Measurements from ENCODE around the gene CCDC198.

Gene CCDC198, protein sequence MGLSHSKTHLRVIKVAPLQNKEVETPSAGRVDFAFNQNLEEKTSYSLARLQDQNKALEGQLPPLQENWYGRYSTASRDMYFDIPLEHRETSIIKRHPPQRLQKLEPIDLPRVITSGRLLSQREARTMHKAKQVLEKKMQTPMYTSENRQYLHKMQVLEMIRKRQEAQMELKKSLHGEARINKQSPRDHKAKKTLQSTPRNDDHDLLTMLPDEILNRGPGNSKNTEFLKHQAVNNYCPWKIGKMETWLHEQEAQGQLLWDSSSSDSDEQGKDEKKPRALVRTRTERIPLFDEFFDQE

DNA sequence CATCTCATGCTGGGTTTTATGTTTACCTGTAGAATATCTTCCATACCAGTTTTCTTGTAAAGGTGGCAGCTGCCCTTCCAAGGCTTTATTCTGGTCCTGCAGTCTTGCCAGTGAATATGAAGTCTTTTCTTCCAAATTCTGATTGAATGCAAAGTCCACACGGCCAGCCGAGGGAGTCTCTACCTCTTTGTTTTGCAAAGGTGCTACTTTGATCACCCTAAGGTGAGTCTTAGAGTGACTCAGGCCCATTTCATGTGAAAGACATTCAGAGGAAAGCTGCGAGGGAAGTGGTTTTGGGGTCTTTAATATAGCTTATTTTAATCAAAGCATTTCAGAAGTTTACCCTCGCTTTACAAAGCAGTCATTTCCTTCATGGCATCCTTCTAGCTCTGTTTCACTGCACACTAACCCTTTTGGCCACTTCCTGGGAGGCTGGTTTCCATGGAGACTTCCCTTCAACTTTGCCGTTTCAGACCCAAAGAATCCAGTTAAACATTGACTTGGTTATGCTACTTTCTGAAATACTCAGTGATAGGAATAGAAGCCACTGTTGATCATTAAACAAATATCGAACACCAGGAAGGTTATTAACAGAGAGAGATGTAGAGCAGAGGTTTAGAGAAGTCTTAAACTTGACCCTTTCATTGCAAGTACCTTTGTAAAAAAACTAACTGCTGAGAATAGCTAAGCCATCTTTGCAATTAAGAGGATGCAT lies at the start of gene CCDC198:
CCDC198 (minus strand) TSS at position 391 of the 715 bp plus-strand sequence; CDS start at position 249, 142 bp downstream.
- DNase-seq, result no peak

DNA sequence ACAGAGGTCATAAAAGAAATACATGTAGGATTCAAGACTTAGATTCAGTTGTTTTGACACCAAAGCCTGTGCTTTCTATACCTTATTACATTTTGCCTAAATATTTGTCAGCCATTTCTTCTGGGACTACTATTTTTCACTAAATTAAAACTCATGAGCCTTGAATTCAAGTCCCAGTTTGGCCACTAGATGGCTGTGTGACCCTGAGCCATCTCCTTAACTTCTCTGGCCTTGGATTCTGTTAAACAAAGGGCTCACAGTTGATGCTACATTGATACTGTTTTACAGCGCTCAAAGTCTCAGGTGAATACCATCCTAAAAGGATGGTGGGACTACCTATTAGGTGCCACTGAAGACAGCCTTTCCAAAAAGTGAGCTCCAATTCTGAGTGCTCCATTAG lies 39.6 kb upstream of the CCDC198 start:
- no peak for DNase-seq

DNA sequence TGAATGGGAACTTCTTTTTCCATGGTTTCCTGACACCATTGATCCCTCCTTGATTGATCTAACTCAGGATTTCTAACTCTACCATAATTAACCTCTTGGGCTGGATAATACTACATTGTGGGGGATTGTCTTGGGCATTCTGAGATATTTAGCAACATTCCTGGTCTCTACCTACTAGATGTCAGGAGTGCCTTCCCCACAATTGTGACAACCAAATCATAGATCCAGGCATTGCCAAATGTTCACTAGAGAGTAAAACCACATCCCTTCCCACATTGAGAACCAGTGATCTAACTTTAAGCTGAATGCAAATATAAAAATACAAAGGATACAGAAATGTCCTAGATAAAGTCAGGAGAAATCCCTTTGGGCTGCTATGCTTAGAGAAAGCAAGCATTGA lies 36.9 kb upstream of the CCDC198 start:
- DNase-seq, result no peak

DNA sequence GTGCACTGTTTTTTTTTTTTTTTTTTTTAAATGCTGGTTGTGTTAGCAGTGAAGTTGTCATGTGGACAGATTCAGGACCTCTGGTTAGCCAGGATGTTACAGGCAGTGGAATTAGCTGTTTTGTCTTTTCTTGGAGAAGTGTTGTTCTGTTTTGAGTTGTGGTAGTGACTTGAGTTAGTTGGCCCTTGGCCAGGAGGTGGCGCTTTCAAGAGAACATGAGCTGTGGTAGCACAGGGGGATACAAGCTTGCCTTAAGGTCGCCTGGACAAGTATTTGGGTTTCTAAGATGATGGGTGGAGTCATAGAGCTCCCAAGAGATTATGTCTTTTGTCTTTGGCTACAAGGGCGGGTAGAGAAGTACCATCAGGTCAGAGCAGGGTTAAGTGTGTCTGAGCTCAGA lies 33.3 kb upstream of the CCDC198 start:
- no peak for DNase-seq

DNA sequence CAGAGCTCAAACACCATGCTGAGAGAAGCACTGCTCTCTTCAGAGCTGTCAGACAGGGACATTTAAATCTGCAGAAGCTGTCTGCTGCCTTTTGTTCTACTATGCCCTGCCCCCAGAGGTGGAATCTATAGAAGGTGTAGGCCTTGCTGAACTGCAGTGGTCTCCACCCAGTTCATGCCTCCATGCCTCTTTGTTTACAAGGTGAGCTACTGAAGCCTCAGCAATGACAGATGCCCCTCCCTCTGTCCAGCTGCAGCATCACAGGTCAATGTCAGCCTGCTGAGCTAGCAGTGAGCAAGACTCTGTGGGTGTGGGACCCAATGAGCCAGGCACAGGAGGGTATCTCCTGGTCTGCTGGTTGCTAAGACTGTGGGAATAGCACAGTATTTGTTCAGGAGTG lies 25.4 kb upstream of the CCDC198 start:
- DNase-seq, result no peak

DNA sequence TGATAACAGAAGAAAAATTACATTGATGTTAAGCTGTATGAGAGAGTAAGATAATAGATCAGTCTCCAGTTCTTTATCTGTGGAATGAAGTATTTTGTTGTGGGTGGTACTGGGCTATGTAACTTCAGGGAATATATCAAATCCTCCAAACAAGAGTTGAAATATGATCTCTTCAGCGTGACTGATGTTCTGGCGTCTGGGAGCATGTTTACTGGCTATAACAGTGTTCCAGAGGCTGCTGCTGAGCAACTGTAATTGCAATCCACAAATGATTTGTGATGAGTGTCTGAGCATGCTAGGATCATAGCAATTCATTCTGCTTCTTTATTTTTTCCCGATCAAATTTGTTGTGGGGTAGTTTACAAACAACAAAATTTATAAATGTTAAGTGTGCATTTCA lies 18.6 kb upstream of the CCDC198 start:
- no peak for DNase-seq

DNA sequence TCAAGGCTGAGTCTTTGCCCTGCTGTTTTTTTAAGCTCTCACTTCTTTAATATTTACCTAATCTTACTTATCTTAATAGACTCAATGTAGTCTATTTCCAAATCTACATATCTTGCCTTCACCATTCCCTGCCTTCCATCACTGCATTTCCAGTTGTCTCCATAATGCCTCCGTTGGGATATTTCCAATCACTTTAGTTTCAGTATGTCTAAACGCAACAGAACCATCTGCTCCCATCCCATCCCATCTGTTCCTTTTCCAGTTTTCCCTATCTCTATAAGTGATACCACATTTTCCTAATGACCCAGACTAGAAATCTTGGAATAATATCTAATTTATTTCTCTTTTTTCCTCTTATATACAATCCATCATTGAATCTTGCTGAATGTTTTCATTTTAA lies 15.1 kb upstream of the CCDC198 start:
- no peak for DNase-seq

DNA sequence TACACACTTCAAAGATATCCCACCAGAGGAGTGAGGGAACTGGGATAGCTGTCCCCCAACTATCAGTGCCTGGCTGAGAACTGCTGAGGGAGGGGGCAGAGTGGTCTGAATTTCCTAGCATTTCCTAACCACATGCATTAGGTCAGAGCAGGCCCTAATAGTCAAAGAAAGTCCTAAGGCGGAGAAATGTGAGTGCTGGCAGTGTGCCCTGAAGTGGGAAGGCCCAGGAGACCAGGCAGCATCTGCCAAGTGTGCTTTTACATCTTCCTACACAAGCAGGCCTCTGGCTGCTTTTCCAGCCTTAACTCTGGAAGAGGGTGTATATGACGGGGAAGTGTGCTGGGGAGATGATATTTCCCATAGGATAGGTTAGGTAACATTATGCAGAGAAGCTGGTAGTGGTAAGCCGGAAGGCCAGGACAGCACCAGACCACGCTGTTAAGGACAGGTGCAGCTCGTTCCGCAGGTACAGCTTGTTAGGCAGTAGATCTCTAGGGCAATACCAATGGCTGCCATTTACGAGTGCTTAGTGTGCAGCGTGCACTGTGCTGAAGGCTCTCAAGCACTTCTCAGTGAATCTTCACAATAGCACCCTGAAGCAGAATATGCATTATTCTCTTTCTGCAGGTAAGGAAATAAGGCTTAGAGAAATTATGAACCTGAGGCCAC lies 9.1 kb upstream of the CCDC198 start:
- DNase-seq, result no peak

DNA sequence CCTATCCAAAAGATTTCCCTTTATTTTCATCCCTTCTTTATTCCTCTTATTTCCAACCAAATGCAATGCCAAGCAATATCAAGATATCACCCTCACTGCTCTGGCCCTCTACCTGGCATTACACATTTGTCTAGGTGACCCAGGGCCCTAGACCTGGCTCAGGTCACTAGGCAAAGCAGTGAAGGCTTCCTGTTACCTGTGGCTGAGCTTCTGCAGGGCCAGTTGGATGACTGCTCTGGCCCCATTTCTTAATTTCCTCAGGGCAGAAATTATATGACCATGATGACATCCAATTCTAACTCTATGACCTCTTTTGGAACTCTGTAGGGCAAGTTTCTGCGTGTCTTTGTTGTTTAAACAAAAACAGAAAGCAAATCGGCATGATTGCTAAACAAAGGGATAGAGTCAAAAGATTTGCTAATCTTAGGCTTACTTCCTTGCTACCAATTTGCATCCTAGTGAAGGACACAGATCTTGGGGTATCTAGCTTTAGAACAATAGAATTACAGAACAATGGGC lies 7.4 kb upstream of the CCDC198 start:
- no peak for DNase-seq

DNA sequence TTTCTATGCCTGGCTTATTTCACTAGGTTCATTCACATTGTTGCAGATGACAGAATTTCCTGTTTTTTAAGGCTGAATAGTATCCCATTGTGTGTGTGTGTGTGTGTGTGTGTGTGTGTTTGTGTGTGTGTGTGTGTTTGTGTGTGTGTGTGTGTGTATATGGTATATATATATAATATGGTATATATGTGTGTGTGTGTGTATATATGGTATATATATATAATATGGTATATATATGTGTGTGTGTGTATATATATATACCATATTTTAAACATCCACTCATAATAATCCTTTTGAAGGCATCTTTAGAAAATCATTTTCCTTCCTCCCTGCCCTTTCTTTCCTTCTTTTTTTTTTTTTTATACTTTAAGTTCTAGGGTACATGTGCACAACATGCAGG lies 5.0 kb upstream of the CCDC198 start:
- DNase-seq, result no peak

DNA sequence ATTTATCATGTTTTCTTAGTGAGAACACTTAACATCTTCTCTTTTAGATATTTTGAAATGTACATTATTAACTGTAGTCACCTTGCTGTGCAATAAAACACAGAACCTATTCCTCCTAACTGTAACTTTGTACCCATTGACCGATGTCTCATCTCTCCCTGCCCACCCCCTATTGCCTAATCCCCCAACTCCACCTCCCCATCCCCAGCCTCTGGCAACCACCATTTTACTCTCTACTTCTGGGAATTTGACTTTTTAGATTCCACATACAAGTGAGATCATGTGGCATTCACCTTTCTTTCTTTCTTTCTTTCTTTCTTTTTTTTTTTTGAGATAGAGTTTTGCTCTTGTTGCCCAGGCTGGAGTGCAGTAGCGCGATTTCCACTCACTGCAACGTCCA lies 4.4 kb upstream of the CCDC198 start:
- no peak for DNase-seq

DNA sequence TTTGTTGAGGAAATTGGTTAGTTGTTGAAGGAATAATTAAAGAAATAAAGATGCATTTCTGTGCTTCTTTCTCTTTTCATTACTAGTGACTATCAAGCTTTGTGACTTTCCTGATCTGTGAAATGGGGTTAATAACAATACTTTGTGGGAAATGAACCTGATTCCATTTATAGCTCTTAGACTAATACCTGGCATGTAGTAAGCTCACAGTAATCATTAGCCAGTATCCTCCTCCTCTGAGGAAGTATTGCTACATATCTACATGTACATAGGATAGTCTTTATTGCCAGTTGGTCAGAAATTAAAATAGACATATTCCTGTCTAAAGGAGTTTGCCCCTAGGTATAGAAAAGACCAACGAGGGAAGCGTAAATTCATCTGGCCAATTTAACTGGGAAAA lies 1.8 kb upstream of the CCDC198 start:
- DNase-seq, result no peak

DNA sequence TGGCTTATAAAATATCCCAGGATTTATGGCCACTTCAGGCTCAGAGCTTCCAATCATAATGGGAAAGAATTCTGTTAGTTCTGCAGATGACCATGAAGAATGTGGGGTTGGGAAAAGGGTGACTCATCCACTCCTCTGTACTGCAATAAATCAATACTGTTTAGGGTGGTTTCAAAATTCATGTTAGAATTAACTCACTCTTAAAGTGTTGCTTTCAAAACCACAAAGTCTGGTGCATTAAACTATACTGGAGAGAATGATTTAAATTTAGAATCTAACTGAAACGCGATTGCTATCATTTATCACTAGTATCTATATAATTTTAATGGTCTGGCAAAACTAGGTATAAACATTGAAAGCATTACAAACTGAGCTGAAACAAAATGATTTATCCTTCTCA lies 798 bp downstream of the CCDC198 start:
- DNase-seq, result no peak

DNA sequence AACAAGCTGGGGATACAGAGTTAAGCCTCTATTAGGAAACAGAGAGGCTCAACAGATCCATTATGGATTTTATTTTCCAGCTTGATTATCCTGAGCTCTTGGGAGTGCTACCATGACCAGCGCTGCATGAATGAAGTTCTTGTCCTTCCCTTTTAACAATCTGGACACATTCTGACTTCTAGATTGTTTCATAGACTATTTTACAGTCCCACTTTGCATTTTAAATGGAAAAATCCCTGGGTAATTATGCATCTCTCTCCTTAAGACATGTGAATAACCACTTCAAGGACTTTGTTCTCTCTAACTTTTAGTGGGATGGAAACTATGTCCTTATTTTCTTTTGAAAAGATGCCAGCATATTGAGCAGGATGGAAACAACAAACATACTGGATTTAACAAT lies 2.0 kb downstream of the CCDC198 start:
- no peak for DNase-seq

DNA sequence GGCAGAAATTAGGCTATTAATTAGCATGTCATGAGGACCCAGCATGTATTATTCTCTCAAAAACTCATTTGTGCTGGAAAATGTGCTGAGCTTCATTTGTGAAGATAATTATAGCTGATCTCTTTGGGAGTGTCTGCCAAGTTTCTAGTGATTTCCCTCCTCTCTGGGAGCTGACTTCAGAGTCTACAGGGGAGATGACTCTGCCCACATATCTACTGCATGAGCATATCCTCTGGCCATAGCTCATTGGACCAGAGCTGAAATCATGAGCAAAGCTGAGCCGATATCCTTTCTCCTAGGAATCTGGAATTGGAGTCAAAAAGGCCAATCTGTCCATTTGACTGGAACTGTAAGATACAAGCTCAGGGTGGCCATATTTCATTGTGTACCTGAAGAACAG lies 5.9 kb downstream of the CCDC198 start:
- no peak for DNase-seq

DNA sequence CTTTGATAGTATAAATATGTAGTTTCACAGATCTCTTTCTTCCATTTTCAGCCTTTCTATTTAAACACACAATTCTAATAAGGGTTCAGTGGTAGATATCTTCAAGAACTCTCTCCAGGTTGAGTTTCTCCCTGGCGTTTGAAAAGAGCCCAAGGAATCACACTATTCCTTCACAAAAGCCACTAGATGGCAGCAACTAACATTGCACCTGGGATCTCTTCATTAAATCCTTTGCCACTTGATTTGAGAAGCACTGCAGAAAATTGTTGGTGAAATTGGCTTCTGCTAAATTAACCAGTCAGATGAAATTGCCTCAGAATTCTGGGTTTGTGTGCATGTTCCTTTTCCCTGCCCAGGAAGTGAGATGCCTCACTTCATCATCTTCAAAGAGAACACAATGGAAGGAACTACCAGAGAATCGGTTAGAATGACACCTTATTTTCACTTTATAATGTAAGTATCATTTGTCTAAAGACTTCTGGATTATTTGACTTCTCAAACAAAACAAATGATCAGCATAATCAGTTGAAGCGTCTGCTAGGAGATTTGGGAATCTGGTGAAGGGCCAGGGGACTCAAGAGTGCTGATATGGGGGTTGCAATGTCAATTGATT lies 6.8 kb downstream of the CCDC198 start:
- DNase-seq, result peak; percentile 8

DNA sequence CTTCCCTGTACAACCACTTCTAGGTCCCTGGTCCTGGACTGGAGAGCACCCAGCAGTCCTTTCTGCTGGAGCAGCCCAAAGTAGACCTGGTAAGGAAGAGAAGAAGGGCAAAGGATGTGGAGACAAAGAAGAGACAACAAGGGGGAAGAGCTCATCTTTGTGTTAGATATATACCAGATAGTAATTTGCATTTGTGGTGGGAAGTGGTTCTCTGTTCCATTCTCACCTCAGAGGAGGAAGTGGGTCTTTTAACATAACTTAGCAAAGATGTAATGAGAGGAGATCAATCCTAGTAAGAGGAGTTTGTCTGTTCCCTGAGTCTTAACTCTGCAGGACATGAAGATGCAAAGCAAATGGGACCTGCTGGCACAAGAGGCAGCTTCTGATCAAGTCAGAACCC lies 8.0 kb downstream of the CCDC198 start:
- no peak for DNase-seq

DNA sequence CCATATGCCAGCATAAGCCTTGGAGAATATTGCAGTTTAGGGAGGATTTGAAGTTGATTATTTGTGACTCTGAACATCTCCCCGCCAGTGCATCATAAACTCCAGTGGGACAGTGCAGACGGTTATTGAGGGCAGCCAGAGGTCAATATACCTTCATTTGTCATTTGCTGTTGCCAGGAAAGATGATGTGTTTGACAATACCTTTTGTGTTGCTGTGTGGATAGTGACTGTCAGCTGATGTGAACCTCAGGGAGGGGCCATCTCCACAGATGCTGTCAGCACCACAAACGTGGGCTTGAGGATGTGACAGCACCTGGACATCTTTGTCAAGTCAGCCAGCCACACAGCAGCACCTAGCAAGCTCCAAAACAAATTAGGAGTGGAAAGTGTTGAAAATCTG lies 11.5 kb downstream of the CCDC198 start:
- no peak for DNase-seq

DNA sequence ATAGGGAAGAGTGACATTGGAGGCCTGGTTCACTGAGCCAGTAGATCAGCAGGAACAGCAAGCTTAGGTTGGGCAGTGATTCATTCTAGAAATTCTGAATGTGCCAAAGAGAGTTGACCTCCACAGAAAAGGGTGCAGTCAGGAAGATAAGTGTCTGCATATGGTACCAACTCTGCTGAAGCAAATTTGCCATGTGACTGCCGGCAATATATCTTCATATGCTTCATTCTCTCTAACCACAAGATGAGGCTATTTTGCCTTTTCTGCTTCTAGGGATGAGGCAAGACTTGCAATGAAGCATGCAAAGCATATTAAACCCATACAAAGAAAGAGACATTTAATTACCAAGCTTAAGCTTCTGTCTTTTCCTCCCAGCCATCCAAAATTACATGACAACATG lies 13.6 kb downstream of the CCDC198 start:
- no peak for DNase-seq

DNA sequence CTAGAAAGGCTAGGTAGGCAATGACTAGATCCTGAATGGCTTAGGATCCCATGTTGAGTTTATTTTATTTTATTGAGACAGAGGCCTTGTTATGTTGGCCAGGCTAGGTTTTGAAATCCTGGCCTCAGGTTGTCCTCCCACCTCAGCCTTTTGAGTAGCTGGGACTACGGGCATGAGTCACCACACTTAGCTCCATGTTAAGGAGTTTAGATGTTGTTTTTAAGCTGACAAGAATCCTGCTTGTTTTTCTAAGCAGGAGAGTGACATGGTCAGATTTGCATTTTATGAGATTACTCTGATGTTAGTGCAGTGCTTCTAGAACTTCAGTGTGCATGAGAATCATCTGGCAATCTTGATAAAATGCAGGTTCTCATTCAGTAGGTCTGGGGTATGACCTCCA lies 14.5 kb downstream of the CCDC198 start:
- no peak for DNase-seq

DNA sequence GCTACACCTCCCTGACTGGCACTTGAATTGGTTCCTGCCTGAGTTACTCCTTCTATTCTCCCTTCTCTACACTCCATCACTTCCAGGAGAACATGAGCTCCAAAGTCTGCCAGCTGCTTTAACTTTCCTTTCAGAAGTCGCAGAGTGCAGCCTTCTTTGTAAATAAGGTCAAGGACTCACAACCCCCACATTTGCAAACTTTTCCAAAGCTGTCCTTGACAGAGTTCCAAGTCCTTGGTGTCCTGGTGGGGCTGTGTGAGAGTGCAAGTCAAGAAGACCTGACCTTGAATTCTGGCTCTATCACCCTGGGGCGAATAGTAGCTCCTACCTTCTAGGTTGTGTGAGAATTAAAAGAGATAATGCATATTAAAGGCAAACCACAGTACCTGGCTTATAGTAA lies 15.6 kb downstream of the CCDC198 start:
- DNase-seq, result no peak

DNA sequence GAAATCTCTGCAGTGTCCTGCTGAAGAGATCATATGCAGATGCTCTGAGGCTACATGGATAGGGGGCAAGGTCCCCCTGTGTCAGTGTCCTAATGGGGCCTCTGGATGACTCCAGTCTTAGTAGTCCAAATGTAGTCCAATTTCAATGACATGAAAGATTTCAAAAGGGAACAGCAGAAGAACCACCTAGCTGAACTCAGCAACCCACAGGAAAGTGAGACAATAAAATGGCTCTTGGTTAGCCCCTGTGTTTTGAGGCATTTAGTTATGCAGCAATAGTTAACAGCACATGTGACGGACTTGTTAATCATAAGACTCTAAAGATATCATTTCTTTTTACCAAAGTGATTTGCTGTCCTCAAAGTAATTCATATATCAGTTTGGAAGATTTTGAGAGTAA lies 22.7 kb downstream of the CCDC198 start:
- no peak for DNase-seq

DNA sequence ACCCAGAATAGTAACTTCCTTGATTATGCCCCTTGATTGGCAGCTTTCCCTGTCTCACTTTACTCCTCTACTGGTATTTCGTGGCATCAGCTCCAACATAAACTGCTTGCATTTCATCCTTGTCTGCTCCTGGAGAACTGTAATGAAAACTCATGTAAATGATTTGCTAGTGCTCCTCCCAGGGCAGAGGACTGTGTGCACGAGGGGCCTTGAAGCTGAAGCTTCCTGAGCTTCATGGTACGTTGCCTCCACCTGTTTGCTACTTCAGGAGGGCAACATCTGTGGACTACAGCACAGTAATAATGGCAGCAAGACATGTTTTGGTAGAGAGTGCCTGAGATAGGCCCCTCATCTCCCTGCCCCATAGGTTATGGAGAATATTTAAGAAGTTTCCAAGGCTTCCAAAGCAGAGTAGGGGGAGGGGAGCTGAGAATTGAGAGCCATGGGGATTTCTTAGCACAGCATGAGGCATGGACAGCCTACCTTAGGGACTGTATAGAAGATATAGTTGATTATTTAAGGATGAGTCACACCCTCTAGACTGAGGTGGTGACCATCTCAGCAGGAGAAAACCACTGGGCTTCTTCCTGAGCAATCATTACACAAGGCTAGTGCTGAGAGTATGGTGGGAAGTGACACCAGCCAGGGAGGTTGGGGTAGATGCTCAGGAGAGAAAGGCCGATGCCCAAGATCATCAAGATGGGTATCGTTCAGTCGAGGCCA lies 29.5 kb downstream of the CCDC198 start:
- no peak for DNase-seq

Data from CD4-positive, alpha-beta T cell treated with Interleukin-10 for 1 hour (primary cell).